H1 (cell line): ENCODE measurements around the gene FBLN2. TPM values are rescaled to one million over a fixed set of nuclear protein-coding genes. Genes with fewer than 3 reads are reported as not detected.

ENCODE experiments used
- CTCF ChIA-PET: fragments of 300-600 bp; sonication (Branson Sonifier 250); formaldehyde crosslinking; loops from one replicate; lab custom pipeline; 2021; ENCODE audit not compliant: partially characterized antibody; lab: Charles Lee
- POLR2A ChIA-PET: fragments of 300-600 bp; sonication (Branson Sonifier 250); formaldehyde crosslinking; loops from one replicate; lab custom pipeline; 2021; ENCODE audit warnings: inconsistent platforms; ENCODE audit not compliant: partially characterized antibody; lab: Charles Lee
- DNase-seq, 2 experiments: peaks; one replicate each; pipeline versions ENCODE4 v3.0.0 to v3.0.0-alpha.2; 2010 to 2022; ENCODE audit warnings: low spot score in 2 of 2, low read depth in 1 of 2, mixed read lengths in 1 of 2
- FAIRE-seq: peaks from 2 replicates; lab custom pipeline; 2011; peaks lifted over from hg19 to GRCh38; lab: Jason Lieb, UNC
- H2AFZ ChIP-seq: 2 replicates; pipeline ENCODE4 v1.8.1; 2012; ENCODE audit warnings: low read length, inconsistent platforms
- H2AK5ac ChIP-seq: 2 replicates; pipeline ENCODE4 v1.6.1; 2013; ENCODE audit warnings: low read depth, low read length
- H2BK120ac ChIP-seq: replicated peaks from 2 replicates; pipeline ENCODE3; 2013; ENCODE audit warnings: low read depth, low read length, inconsistent platforms
- H2BK12ac ChIP-seq: 2 replicates; pipeline ENCODE4 v1.6.1; 2013; ENCODE audit warnings: low read depth, low read length
- H2BK15ac ChIP-seq: 2 replicates; pipeline ENCODE4 v1.6.1; 2013; ENCODE audit warnings: low read length
- H2BK20ac ChIP-seq: 2 replicates; pipeline ENCODE4 v1.6.1; 2013; ENCODE audit warnings: low read length
- H2BK5ac ChIP-seq: 2 replicates; pipeline ENCODE4 v1.6.1; 2013; ENCODE audit warnings: low read depth, low read length
- H3K14ac ChIP-seq: 2 replicates; pipeline ENCODE4 v1.6.1; 2013; ENCODE audit warnings: inconsistent platforms; ENCODE audit not compliant: insufficient read length
- H3K18ac ChIP-seq: 2 replicates; pipeline ENCODE4 v1.6.1; 2013; ENCODE audit warnings: low read length; ENCODE audit errors: extremely low read depth
- H3K23ac ChIP-seq: 2 replicates; pipeline ENCODE4 v1.6.1; 2013; ENCODE audit warnings: inconsistent platforms; ENCODE audit not compliant: insufficient read length
- H3K23me2 ChIP-seq: 2 replicates; pipeline ENCODE4 v1.6.1; 2013; ENCODE audit warnings: low read depth, low read length
- H3K27ac ChIP-seq: 2 replicates; pipeline ENCODE4 v1.6.1; 2011; ENCODE audit warnings: low read depth, low read length, inconsistent platforms
- H3K27me3 ChIP-seq, 4 experiments: replicated peaks in 1 of 4; 1 replicate in 1 of 4; 2 replicates in 3 of 4; pipeline versions ENCODE4 v1.6.1 to v1.8.1; 2011 to 2013; ENCODE audit warnings: low read length in 3 of 4, mild to moderate bottlenecking in 3 of 4, inconsistent platforms in 2 of 4, mixed read lengths in 2 of 4, moderate library complexity in 1 of 4; ENCODE audit not compliant: control insufficient read depth in 3 of 4, insufficient read depth in 3 of 4; ENCODE audit errors: extremely low read depth in 1 of 4
- H3K36me3 ChIP-seq, 4 experiments: 2 replicates each; pipeline versions ENCODE4 v1.6.1 to v1.8.1; 2011 to 2013; ENCODE audit warnings: mild to moderate bottlenecking in 4 of 4, low read length in 3 of 4, moderate library complexity in 2 of 4, control low read depth in 1 of 4, inconsistent platforms in 1 of 4; ENCODE audit not compliant: insufficient read depth in 4 of 4, control insufficient read depth in 2 of 4
- H3K4ac ChIP-seq: replicated peaks from 2 replicates; pipeline ENCODE3; 2013; ENCODE audit warnings: low read length, low read depth, mixed read lengths, inconsistent platforms; ENCODE audit not compliant: insufficient read length
- H3K4me1 ChIP-seq, 4 experiments: replicated peaks in 1 of 4; 1 replicate in 1 of 4; 2 replicates in 3 of 4; pipeline versions ENCODE4 v1.6.1 to v1.8.1; 2011 to 2013; ENCODE audit warnings: low read length in 3 of 4, inconsistent platforms in 2 of 4, mixed read lengths in 1 of 4; ENCODE audit not compliant: insufficient read depth in 4 of 4, control insufficient read depth in 3 of 4
- H3K4me2 ChIP-seq, 2 experiments: 2 replicates each; pipeline versions ENCODE4 v1.6.1 to v1.8.1; 2011 to 2013; ENCODE audit warnings: low read depth in 2 of 2, low read length in 2 of 2, control low read depth in 1 of 2, inconsistent platforms in 1 of 2, mild to moderate bottlenecking in 1 of 2; ENCODE audit not compliant: insufficient read depth in 1 of 2
- H3K4me3 ChIP-seq, 4 experiments: fragments of 200-600, 300-600 bp in 1 of 4; sonication (generic), shearing (Covaris generic), sonication (Bioruptor Twin) in 1 of 4; 2 replicates each; pipeline versions ENCODE4 v1.5.1 to v1.8.1; 2011 to 2016; ENCODE audit warnings: low read length in 4 of 4, low read depth in 3 of 4, control low read depth in 2 of 4, inconsistent platforms in 2 of 4, mild to moderate bottlenecking in 2 of 4, mixed read lengths in 1 of 4, moderate library complexity in 1 of 4; ENCODE audit not compliant: insufficient read depth in 2 of 4; ENCODE audit errors: extremely low read depth in 1 of 4
- H3K56ac ChIP-seq: replicated peaks from 2 replicates; pipeline ENCODE3; 2013; ENCODE audit warnings: low read depth, mild to moderate bottlenecking, mixed read lengths, low read length, inconsistent platforms; ENCODE audit not compliant: insufficient read length
- H3K79me1 ChIP-seq: 2 replicates; pipeline ENCODE4 v1.6.1; 2013; ENCODE audit warnings: low read depth, low read length, control low read depth
- H3K79me2 ChIP-seq, 2 experiments: 2 replicates each; pipeline versions ENCODE4 v1.6.1 to v1.8.1; 2012 to 2013; ENCODE audit warnings: low read length in 2 of 2, mild to moderate bottlenecking in 2 of 2, inconsistent platforms in 1 of 2; ENCODE audit not compliant: insufficient read depth in 2 of 2, control insufficient read depth in 1 of 2
- H3K9ac ChIP-seq, 4 experiments: replicated peaks in 1 of 4; 1 replicate in 1 of 4; 2 replicates in 3 of 4; pipeline versions ENCODE4 v1.6.1 to v1.8.1; 2011 to 2013; ENCODE audit warnings: low read depth in 3 of 4, low read length in 3 of 4, control low read depth in 2 of 4, mild to moderate bottlenecking in 2 of 4, moderate library complexity in 2 of 4, inconsistent platforms in 1 of 4; ENCODE audit errors: extremely low read depth in 1 of 4
- H3K9me3 ChIP-seq, 2 experiments: 2 replicates each; pipeline versions ENCODE4 v1.6.1 to v1.8.1; 2012 to 2013; ENCODE audit warnings: mild to moderate bottlenecking in 2 of 2, moderate library complexity in 2 of 2, control low read depth in 1 of 2, inconsistent platforms in 1 of 2, low read depth in 1 of 2, low read length in 1 of 2, mixed read lengths in 1 of 2; ENCODE audit not compliant: insufficient read depth in 2 of 2
- H4K20me1 ChIP-seq, 2 experiments: replicated peaks in 1 of 2; 2 replicates each; pipeline versions ENCODE3 to v1.8.1; 2011 to 2013; ENCODE audit warnings: inconsistent platforms in 2 of 2, low read length in 2 of 2, mild to moderate bottlenecking in 1 of 2; ENCODE audit not compliant: insufficient read depth in 2 of 2, control insufficient read depth in 1 of 2
- H4K5ac ChIP-seq: 2 replicates; pipeline ENCODE4 v1.6.1; 2013; ENCODE audit warnings: low read length, low read depth, mixed read lengths, inconsistent platforms; ENCODE audit not compliant: insufficient read length
- H4K8ac ChIP-seq: 2 replicates; pipeline ENCODE4 v1.8.0; 2013; ENCODE audit warnings: mild to moderate bottlenecking, moderate library complexity, low read length, inconsistent platforms; ENCODE audit not compliant: insufficient read depth; ENCODE audit errors: extremely low read depth
- H4K91ac ChIP-seq: replicated peaks from 2 replicates; pipeline ENCODE3; 2013; ENCODE audit warnings: low read length, mixed read lengths, inconsistent platforms; ENCODE audit not compliant: insufficient read length
- RAD21 ChIP-seq, 2 experiments: IDR thresholded peaks in 1 of 2; conservative IDR thresholded peaks in 1 of 2; 2 replicates each; pipeline ENCODE4 v1.6.1; 2011; ENCODE audit warnings: low read depth in 2 of 2, low read length in 2 of 2, improper control_type of control experiment in 1 of 2, inconsistent platforms in 1 of 2, mild to moderate bottlenecking in 1 of 2, moderate library complexity in 1 of 2
- WGBS, 2 experiments: shearing (Covaris generic) in 1 of 2; methylation state at CpG; one replicate each; pipeline versions ENCODE4 v1.1.6 to v1.1.7; 2013 to 2015; ENCODE audit warnings: low lambda C conversion rate in 2 of 2, mixed read lengths in 2 of 2, inconsistent platforms in 1 of 2, low coverage in 1 of 2, missing lambda C conversion rate in 1 of 2; ENCODE audit not compliant: insufficient replicate concordance in 2 of 2, insufficient coverage in 1 of 2, insufficient read length in 1 of 2; ENCODE audit errors: extremely low coverage in 1 of 2, missing lambda C conversion rate in 1 of 2; 5-methylcytosine and 5-hydroxymethylcytosine counted together
- polyA plus RNA-seq, 7 experiments: library from polyadenylated mRNA; depleted of rRNA in 3 of 7; stranded (reverse) in 5 of 7; unstranded in 2 of 7; fragments of >200 nt in 5 of 7; fragments of 200-250 nt in 2 of 7; gene quantifications; 1 replicate in 5 of 7; 2 replicates in 1 of 7; 4 replicates in 1 of 7; pipeline versions ENCODE4 v1.2.1 to v1.2.3, GENCODE V29; 2011 to 2013; ENCODE audit warnings: missing spikeins in 2 of 7, mixed read lengths in 2 of 7
- total RNA-seq: library from RNA; stranded (reverse); fragmentation: NEBNext Ultra II Directional; extraction: Animal tissue kit (Norgen Biotek cat#: 25700); gene quantifications from 2 replicates; pipeline ENCODE4 v1.2.1, GENCODE V29; 2021

The FBLN2 gene
- total and polyA plus RNA-seq, 2 of the 8 experiments (the other 6 are each of a cell fraction or from before 2014, with no cell fraction given) = 17.4 to 24.2 TPM

DNA sequence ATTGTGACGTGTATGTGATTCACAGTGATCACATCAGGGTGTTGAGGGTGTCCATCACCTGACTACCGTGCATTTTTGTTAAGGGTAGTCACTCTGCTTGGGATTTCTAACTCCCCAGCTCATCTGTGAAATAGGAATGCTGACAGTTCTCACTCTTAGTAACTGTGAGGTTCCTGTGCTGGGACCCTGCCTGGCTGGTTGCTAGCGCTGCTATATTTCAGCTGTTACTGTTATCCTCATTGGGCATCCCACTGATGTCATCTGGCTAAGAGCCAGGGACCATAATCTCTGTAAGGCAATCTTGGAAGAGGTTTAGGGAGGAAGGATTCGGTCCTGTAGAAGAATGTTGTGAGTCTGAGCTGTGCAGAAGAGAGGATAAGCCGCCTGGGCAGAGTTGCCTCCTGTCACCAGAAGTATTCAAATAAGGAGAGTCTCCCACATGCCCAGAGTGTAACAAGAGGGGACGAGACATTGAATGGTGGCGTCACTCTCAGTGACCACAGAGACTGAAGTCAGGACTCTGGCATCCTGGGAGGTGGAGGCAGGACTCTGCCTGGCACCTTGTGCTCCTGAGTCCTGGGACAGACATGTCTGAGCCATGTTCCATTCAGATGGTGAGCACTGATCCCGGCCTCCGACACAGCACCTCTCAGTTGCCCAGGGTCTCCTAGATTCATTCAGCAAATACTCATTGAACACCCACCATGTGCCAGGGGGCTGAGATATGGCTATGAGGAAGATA is 52.2 kb downstream of the FBLN2 start:
- FAIRE-seq (no peak), DNase-seq (no peak)
- H3K9ac ChIP-seq = no peak overlapping the region

More for the DNA sequence above, 52.2 kb downstream of the FBLN2 start:
- no peaks in the 10 kb centered on the region; a peak in 1 of 7 replicates for H3K4me1 ChIP-seq
- H3K79me2 ChIP-seq = no peaks in the 10 kb centered on the region
- no peaks in the 10 kb centered on the region for H3K9me3 ChIP-seq
- H3K23me2 ChIP-seq = no peaks in the 10 kb centered on the region; the same call in 1 of the 2 replicates
- H3K4me2 ChIP-seq = no peak overlapping the region
- TF ChIP-seq RAD21 (IDR thresholded peaks at IDR 0.05 in 1 of 2, conservative IDR thresholded peaks at IDR 0.05 in 1 of 2; ENCODE audit: low read depth in 2 of 2, low read length in 2 of 2) = no peak
- no peak overlapping the region for H2BK5ac ChIP-seq
- no peak overlapping the region for H2BK15ac ChIP-seq
- H3K4me3 ChIP-seq = no peak overlapping the region
- H3K36me3 ChIP-seq = no peaks in the 10 kb centered on the region
- ChIA-PET POLR2A (no interaction called here), CTCF (interaction anchor here (0.7 to 1.3 kb wide), 6 partner anchors 22 to 107 kb away, joined by 3 to 4 read pairs (median 3); no protein-coding TSS in a partner anchor)
- no peak overlapping the region for H2BK20ac ChIP-seq
- H4K91ac ChIP-seq = no peak overlapping the region
- H4K20me1 ChIP-seq = peaks cover 0 to 3% of the 10 kb centered on the region in 2 experiments
- H3K14ac ChIP-seq = no peak overlapping the region
- no peak overlapping the region for H3K23ac ChIP-seq
- H3K56ac ChIP-seq = no peak overlapping the region
- no peak overlapping the region for H2BK12ac ChIP-seq
- no peak overlapping the region for H4K8ac ChIP-seq
- no peaks in the 10 kb centered on the region; a peak in 1 of 7 replicates for H3K27me3 ChIP-seq
- no peak overlapping the region for H2BK120ac ChIP-seq
- no peak overlapping the region for H3K27ac ChIP-seq
- no peaks in the 10 kb centered on the region; the same call in 1 of the 2 replicates for H3K79me1 ChIP-seq
- no peak overlapping the region for H3K4ac ChIP-seq
- 88% methylated on average over 9 of the region's 9 CpGs; no CpG with 5 or more reads in 1 of the 2 experiments for WGBS, 2 experiments
- H3K18ac ChIP-seq = peak overlapping the region; percentile 4; the same call in 1 of the 2 replicates
- peak overlapping the region; percentile 75; the same call in 1 of the 2 replicates for H2AK5ac ChIP-seq
- no peak overlapping the region for H4K5ac ChIP-seq
- H2AFZ ChIP-seq = no peak overlapping the region
